NCI-H460 (cell line): ENCODE measurements around the gene NDUFB11. TPM values are rescaled to one million over a fixed set of nuclear protein-coding genes. Genes with fewer than 3 reads are reported as not detected.
"Not testable (repeated sequence)": the region's sequence is repeated elsewhere in the genome, so short reads cannot be mapped to it uniquely, and the experiment has no call there.

Source experiments
- DNase-seq: peaks from one replicate; pipeline ENCODE4 v3.0.0-alpha.2; 2016; ENCODE audit warnings: low read depth; ENCODE audit errors: extremely low read depth
- total RNA-seq: library from RNA; depleted of rRNA; stranded (reverse); fragments of >200 nt; shearing (Covaris generic); gene quantifications from 2 replicates; pipeline ENCODE4 v1.2.3, GENCODE V29; 2014

Gene NDUFB11
- total RNA-seq, 1 experiment from 2014 or later, result 154 TPM

DNA sequence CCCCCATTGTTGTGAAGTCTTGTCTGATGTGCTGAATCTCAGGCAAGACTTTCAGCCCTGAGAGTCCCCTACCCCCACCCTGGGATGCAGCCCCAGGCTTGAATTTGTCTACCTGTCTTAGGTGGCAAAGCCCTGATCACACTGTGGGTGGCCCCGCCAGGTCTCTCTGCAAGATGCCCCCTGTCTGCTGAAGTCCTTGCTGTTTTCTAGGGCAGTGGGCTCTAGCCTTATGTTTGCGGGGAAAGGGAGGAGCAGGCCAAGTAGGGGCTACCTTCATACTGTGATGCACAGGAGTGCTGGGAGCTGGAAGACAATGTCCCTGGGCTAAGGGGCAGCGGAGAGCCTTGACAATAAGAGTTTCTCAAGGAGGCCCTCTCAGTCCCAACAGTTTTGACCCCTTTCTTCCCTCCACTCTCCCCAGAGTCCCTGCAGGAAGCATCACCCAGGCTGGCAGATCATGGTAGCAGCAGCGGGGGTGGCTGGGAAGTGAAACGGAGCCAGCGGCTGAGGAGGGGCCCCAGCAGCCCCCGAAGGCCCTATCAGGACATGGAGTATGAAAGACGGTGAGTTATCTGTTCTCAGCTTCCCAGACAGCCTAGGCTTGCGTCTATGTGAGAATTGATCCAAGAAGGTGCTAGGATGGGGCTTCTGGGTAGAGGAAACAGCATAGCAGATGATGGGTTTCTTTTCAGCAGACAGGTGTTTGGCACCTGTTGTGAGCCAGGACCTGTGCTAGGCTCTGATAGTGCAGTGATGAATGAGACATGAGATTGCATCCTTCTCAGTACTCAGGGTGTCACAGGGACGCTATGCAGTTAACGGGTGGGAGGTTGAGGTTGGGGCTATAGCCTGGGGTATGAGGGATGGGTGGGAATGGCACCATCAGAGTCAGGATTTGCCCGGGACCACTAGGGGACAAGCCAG, 2.7 kb upstream of the NDUFB11 start:
- DNase-seq, result no peak

GRCh38 chrX:47146121-47146935, 1.8 kb upstream of the NDUFB11 start:
- DNase-seq, result no peak

DNA sequence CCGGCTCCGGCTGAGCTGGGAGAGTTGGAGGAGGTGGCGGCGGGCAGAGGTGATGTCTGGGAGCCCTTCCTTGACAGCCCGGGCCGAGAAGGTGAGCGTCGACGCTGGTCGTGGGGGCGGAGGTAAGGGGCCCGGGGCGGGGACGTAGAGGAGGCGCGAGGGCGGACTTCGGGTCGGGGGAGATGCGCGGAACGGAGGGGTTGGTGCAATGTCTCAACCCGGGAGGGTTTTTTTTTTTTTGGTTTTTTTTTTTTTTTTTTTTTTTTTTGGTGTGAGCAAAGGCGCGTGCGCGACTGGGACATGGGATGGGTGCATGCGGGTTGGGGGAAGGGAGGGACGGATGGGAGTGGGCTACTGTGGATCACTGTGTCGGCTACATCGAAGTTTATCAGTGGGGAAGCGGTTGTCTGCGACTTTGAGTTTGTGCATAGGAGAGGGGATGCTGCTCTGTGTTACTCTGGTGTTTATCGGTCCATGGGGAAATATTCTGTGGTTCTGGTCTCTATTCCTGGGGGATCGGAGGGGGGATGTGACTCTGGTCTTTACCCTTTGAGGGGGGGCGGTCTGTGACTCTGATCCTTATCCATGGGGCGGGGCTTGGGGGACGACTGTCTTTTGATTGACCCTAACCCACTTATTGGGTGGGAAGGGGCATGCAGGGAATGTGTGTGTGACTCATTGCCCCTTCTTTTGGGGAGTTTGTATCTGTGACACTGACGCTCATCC, 1.1 kb upstream of the NDUFB11 start:
- DNase-seq, result no peak

GRCh38 chrX:47143894-47144625, 442 bp downstream of the NDUFB11 start:
- peak; percentile 22 for DNase-seq

- DNase-seq, result no peak
These were observed 6.3 kb downstream of the NDUFB11 start for GRCh38 chrX:47138171-47138570.

- peak; percentile 53 for DNase-seq
These were observed 8.9 kb downstream of the NDUFB11 start for GRCh38 chrX:47135650-47136049.

- DNase-seq, result no peak
These were observed 11.0 kb downstream of the NDUFB11 start for GRCh38 chrX:47133493-47133892.

DNA sequence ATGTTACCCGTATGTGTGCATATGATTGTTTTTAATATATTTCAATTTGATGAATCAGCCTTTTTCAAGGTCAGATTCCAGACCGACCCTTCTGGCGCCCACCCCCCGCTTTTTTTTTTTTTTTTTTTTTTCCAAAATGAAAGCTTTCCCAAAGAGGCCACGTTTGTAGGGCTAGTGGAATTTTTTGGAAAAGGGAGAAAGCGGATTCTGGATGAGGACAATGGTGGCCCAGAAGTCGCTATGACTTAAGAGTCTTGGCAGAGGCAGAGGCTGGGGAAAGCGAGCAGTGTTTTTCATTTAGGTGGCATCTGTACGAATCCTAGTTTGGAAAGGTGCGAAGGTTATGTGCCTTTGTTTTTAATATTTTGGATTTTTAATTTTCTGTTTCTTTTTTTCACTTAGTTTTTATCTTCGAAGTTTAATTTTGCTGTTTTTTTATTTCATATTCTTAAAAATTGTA, 14.6 kb downstream of the NDUFB11 start:
- DNase-seq, result no peak

DNA sequence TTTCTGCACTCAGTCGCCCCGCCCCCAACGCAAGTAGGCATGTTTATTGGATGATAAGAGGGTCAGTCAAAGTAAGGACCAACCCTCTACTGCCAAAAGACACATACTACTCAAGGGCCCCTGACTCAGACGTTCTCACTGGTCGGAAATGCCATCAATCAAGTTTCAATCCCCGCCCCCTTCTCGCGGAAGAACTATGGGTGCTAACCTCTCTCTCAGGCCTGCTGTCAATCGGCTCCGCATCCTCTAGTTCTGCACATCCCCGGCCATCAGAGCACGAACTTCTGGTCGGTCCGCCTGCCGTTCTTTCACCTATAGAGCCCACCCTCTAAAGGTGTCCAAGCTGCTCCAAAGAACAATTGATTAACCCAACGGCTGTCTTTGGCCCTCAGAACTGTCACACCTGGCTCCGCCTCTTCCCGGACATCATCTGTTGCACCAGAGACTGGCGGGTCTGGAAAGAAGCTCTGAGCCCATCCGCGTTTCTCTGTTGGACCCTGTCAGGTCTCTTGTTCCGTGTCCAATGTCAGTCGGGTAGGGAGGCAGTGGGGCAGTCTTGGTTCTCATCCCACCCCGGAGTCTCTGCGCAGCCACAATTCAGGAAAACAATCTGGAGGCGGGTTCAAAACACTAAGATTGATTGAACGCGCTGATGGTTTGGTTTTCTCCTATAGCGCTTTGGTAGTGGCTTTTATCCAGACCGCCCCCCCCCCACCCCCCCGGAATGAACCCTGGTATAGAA, 15.2 kb downstream of the NDUFB11 start:
- peak; percentile 97 for DNase-seq

GRCh38 chrX:47124466-47124865, 20.0 kb downstream of the NDUFB11 start:
- DNase-seq, result not testable (repeated sequence)

GRCh38 chrX:47116551-47117110, 27.9 kb downstream of the NDUFB11 start:
- DNase-seq, result not testable (repeated sequence)

- DNase-seq, result no peak
These were observed 32.1 kb downstream of the NDUFB11 start for GRCh38 chrX:47112316-47112954.

- not testable (repeated sequence) for DNase-seq
These were observed 33.4 kb downstream of the NDUFB11 start for GRCh38 chrX:47110936-47111615.

DNA sequence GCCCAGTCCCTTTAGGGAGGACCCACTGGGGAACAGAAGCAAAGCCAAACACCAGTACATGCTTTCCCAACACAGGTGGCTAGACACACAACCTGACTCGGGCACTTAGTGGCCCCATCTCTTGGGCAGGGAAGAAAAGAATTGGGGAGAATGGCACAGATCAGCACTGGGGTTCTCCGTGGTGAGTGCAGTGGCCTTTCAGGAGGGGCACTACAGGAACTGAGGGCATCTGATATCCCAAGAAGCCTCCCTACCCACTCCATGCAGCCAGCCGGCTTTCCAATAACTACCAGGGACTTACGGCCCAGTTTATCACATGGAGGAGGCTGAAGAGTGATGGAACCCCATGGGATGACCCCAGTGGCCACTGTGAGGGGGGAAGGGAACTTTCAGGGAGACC, 43.3 kb downstream of the NDUFB11 start:
- no peak for DNase-seq

- DNase-seq, result no peak
These were observed 46.0 kb downstream of the NDUFB11 start for GRCh38 chrX:47098338-47099094.

DNA sequence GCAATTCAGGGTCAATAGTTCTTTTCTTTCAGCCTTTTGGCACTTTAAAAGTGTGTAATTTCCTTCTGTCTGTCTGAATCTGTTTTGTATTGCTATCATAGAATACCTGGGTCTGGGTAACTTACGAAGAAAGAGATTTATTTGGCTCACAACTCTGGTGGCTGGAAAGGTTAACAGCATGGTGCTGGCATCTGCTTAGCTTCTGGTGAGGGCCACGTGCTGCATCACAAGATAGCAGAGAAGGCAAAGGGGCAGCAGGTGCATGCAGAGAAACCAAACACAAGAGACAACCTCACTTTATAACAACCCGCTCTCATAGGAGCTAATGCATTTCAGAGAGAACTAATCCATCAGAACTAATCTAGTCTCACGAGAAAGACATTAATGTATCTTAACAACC, 47.5 kb downstream of the NDUFB11 start:
- no peak for DNase-seq

GRCh38 chrX:47093860-47094259, 50.6 kb downstream of the NDUFB11 start:
- no peak for DNase-seq
